AG04450 (cell line): ENCODE measurements around the gene OR4K2. TPM values are rescaled to one million over a fixed set of nuclear protein-coding genes. Genes with fewer than 3 reads are reported as not detected.

Experiments used
- CTCF ChIA-PET: fragments of 300-600, 350-600 bp; formaldehyde crosslinking; extraction: SDS; loops from one replicate; lab custom pipeline; 2022; ENCODE audit warnings: antibody characterized with exemption, inconsistent platforms; lab: Charles Lee
- POLR2A ChIA-PET: fragments of 350-600 bp; formaldehyde crosslinking; extraction: SDS; loops from one replicate; lab custom pipeline; 2021; ENCODE audit warnings: antibody characterized with exemption, inconsistent platforms; lab: Yijun Ruan, JAX
- DNase-seq: peaks from one replicate; pipeline ENCODE4 v3.0.0-alpha.2; 2011; ENCODE audit warnings: low read depth, low spot score
- H3K27ac ChIP-seq: one replicate; pipeline ENCODE4 v1.5.1; 2012; ENCODE audit warnings: low read depth, low read length, control low read depth
- H3K27me3 ChIP-seq: one replicate; pipeline ENCODE4 v1.6.0; 2012; ENCODE audit warnings: low read length; ENCODE audit not compliant: control insufficient read depth, insufficient read depth
- H3K4me3 ChIP-seq: 2 replicates; pipeline ENCODE4 v1.5.1; 2011; ENCODE audit warnings: mild to moderate bottlenecking, low read depth, low read length, control low read depth
- H3K9me3 ChIP-seq: 2 replicates; pipeline ENCODE4 v1.5.1; 2012; ENCODE audit warnings: low read length; ENCODE audit not compliant: control insufficient read depth, insufficient read depth
- polyA plus RNA-seq: library from polyadenylated mRNA; depleted of rRNA; stranded (reverse); fragments of >200 nt; gene quantifications from 2 replicates; pipeline ENCODE4 v1.2.3, GENCODE V29; 2011
- TF ChIP-seq, protein P1 (sequence below): IDR thresholded peaks from 2 replicates; pipeline ENCODE4 v1.5.1; 2011; ENCODE audit warnings: low read depth, low read length, control low read depth, inconsistent platforms

The OR4K2 gene
- polyA plus RNA-seq, 1 experiment, result not detected

- H3K27ac ChIP-seq, result no peak overlapping the region
- no peak overlapping the region for H3K4me3 ChIP-seq
- TF ChIP-seq, protein P1, sequence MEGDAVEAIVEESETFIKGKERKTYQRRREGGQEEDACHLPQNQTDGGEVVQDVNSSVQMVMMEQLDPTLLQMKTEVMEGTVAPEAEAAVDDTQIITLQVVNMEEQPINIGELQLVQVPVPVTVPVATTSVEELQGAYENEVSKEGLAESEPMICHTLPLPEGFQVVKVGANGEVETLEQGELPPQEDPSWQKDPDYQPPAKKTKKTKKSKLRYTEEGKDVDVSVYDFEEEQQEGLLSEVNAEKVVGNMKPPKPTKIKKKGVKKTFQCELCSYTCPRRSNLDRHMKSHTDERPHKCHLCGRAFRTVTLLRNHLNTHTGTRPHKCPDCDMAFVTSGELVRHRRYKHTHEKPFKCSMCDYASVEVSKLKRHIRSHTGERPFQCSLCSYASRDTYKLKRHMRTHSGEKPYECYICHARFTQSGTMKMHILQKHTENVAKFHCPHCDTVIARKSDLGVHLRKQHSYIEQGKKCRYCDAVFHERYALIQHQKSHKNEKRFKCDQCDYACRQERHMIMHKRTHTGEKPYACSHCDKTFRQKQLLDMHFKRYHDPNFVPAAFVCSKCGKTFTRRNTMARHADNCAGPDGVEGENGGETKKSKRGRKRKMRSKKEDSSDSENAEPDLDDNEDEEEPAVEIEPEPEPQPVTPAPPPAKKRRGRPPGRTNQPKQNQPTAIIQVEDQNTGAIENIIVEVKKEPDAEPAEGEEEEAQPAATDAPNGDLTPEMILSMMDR, result no peak
- POLR2A ChIA-PET, result no interaction called here
- H3K9me3 ChIP-seq, result peaks cover 23% of the 10 kb centered on the region; the same call in 1 of the 2 replicates
- no peak for DNase-seq
- no peaks in the 10 kb centered on the region for H3K27me3 ChIP-seq
- CTCF ChIA-PET, result no interaction called here
Observed at GRCh38 chr14:19873178-19873577, 1.8 kb upstream of the OR4K2 start.

DNA sequence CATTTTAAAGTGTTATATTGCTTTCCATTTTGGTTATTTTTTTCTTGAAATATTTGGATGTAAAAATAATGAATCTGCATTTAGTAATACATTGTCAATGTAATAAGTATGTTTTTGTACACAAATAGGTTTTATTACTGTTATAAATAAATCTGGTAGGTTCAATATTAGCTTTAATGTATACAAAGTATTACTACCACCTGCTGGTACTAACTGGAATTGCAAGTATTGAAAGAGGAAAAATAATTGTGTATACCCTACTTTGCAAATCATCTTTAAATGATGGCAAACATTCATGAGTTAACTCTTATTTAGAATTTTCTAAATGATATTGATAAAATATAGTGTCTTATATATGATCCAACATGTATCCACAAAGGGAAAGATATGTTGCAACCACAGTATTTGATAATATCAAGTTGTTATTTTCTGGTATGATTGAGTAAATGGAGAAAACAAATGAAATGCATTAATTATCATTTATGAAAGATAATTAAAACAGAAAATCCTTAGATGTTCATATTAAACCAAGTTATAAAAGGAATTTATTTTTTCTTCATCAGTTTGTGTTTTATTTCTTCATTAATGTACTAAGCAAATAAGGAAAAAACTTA is 3.2 kb downstream of the OR4K2 start:
- no peak for DNase-seq
- Histone ChIP-seq H3K27me3 (no peaks in the 10 kb centered on the region), H3K9me3 (peaks cover 10% of the 10 kb centered on the region), H3K4me3 (no peak overlapping the region), H3K27ac (no peak overlapping the region)
- TF ChIP-seq, protein P1, result peak; percentile 45
- CTCF ChIA-PET, result no interaction called here
- POLR2A ChIA-PET, result no interaction called here

- no peak overlapping the region for H3K27ac ChIP-seq
- ChIA-PET CTCF (no interaction called here), POLR2A (no interaction called here)
- no peak overlapping the region for H3K4me3 ChIP-seq
- peaks cover 33% of the 10 kb centered on the region for H3K9me3 ChIP-seq
- TF ChIP-seq, protein P1, result no peak
- no peaks in the 10 kb centered on the region for H3K27me3 ChIP-seq
- DNase-seq, result no peak
Observed at GRCh38 chr14:19895282-19895681, 20.3 kb downstream of the OR4K2 start.

DNA sequence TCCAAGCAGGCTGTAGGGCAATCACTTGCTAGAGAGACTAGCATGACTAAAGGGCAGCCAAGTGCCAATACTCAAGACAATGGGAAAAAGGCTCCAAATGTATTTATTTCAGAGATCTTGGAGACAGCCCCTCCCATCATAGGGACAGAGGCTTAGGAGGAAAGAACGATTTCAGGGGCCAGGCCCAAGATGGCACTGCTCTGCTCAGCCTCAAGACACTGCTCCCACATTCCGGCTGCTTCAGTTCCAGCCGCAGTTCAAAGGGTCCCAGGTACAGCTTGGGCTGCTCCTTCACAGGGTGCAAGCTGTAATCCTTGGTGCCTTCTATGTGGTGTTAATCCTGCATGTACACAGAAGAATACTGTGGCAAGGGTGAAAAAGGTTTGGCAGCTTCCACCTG is 26.1 kb downstream of the OR4K2 start:
- ChIA-PET POLR2A (no interaction called here), CTCF (no interaction called here)
- TF ChIP-seq, protein P1, result no peak
- H3K4me3 ChIP-seq, result no peak overlapping the region
- H3K27ac ChIP-seq, result no peak overlapping the region
- peaks cover 18% of the 10 kb centered on the region for H3K9me3 ChIP-seq
- H3K27me3 ChIP-seq, result no peaks in the 10 kb centered on the region
- DNase-seq, result no peak

- Histone ChIP-seq H3K27ac (no peak overlapping the region), H3K9me3 (peaks cover 19% of the 10 kb centered on the region), H3K27me3 (no peaks in the 10 kb centered on the region), H3K4me3 (no peak overlapping the region)
- ChIA-PET POLR2A (no interaction called here), CTCF (no interaction called here)
- TF ChIP-seq, protein P1, result no peak
- DNase-seq, result no peak
Observed at GRCh38 chr14:19902409-19902808, 27.5 kb downstream of the OR4K2 start.
